Diencephalon (tissue), 1 donor: ENCODE measurements around the gene GPAT3. TPM values are rescaled to one million over a fixed set of nuclear protein-coding genes. Genes with fewer than 3 reads are reported as not detected.

Source experiments
- small RNA-seq: library from RNA; depleted of rRNA; stranded (forward); fragments of <200 nt; gene quantifications from one replicate; pipeline ENCODE3, GENCODE V24; 2014
- total RNA-seq: library from RNA; depleted of rRNA; stranded (reverse); fragments of >200 nt; gene quantifications from one replicate; pipeline ENCODE4 v1.2.3, GENCODE V29; 2014

Gene GPAT3
- 1.2 TPM for total RNA-seq

GRCh38 chr4:83535520-83536361 is at the start of gene GPAT3:
GPAT3 (plus strand) TSS chr4:83536108; CDS start chr4:83536623, 515 bp downstream.

Small RNAs within 50 kb of the gene (small RNA-seq; reads per million reads assigned to genes)
- gene RF00019 = not detected

Other genes starting within 250 kb of the GPAT3 start
- 2.1 TPM for gene HPSE, start 201.3 kb upstream of the GPAT3 start, total RNA-seq
- 15.9 TPM for gene HELQ, start 80.3 kb upstream of the GPAT3 start, total RNA-seq
- gene MRPS18C, start 80.0 kb upstream of the GPAT3 start, total RNA-seq = 30.2 TPM
- gene ABRAXAS1, start 51.0 kb upstream of the GPAT3 start, total RNA-seq = 9.5 TPM